SK-N-SH (cell line): ENCODE measurements around the gene PPP1R14D. TPM values are rescaled to one million over a fixed set of nuclear protein-coding genes. Genes with fewer than 3 reads are reported as not detected.

Experiments used
- CTCF ChIA-PET: fragments of 300-600, 350-600 bp; formaldehyde crosslinking; extraction: SDS; loops from one replicate; lab custom pipeline; 2021; lab: Yijun Ruan, JAX
- POLR2A ChIA-PET: fragments of 350-600 bp; sonication (Branson Sonifier 250); formaldehyde crosslinking; extraction: SDS; loops from one replicate; lab custom pipeline; 2020; ENCODE audit warnings: antibody characterized with exemption, inconsistent platforms; lab: Yijun Ruan, JAX
- DNase-seq: peaks from one replicate; pipeline ENCODE4 v3.0.0; 2012
- H2AFZ ChIP-seq: fragments of 200-600 bp; sonication (generic); 2 replicates; pipeline ENCODE4 v1.8.1; 2016; ENCODE audit warnings: antibody characterized with exemption, mild to moderate bottlenecking, low read depth
- H3F3A ChIP-seq: fragments of 200-600 bp; sonication (generic); replicated peaks from 2 replicates; pipeline ENCODE3; 2016; ENCODE audit warnings: antibody characterized with exemption, mild to moderate bottlenecking; ENCODE audit not compliant: insufficient read depth
- H3K27ac ChIP-seq, 2 experiments: fragments of 200-500 bp in 1 of 2; fragments of 200-600 bp in 1 of 2; sonication (Bioruptor generic) in 1 of 2; sonication (generic), shearing (Covaris generic) in 1 of 2; 2 replicates each; pipeline versions ENCODE4 v1.5.1 to v1.6.1; 2014 to 2016; ENCODE audit warnings: low read depth in 2 of 2, inconsistent platforms in 1 of 2, low read length in 1 of 2, mild to moderate bottlenecking in 1 of 2, mixed read lengths in 1 of 2
- H3K27me3 ChIP-seq: fragments of 200-600 bp; sonication (generic), shearing (Covaris generic); 2 replicates; pipeline ENCODE4 v1.6.1; 2016; ENCODE audit warnings: mixed run types; ENCODE audit not compliant: insufficient read depth
- H3K36me3 ChIP-seq, 2 experiments: fragments of 200-500 bp in 1 of 2; fragments of 200-600 bp in 1 of 2; sonication (Bioruptor generic) in 1 of 2; sonication (generic) in 1 of 2; replicated peaks in 1 of 2; 2 replicates each; pipeline versions ENCODE3 to v1.5.1; 2014 to 2016; ENCODE audit warnings: low read length in 1 of 2, mild to moderate bottlenecking in 1 of 2; ENCODE audit not compliant: insufficient read depth in 2 of 2, control insufficient read depth in 1 of 2
- H3K4me1 ChIP-seq, 2 experiments: fragments of 200-500 bp in 1 of 2; fragments of 200-600 bp in 1 of 2; sonication (Bioruptor generic) in 1 of 2; sonication (generic), shearing (Covaris generic) in 1 of 2; 2 replicates each; pipeline versions ENCODE4 v1.5.1 to v1.6.1; 2014 to 2016; ENCODE audit warnings: low read depth in 1 of 2, low read length in 1 of 2, mixed run types in 1 of 2; ENCODE audit not compliant: insufficient read depth in 2 of 2, control insufficient read depth in 1 of 2
- H3K4me2 ChIP-seq: fragments of 200-600 bp; sonication (generic), shearing (Covaris generic); 2 replicates; pipeline ENCODE4 v1.6.1; 2017; ENCODE audit warnings: mixed run types
- H3K4me3 ChIP-seq, 2 experiments: fragments of 200-500 bp in 1 of 2; fragments of 200-600 bp in 1 of 2; sonication (Bioruptor generic) in 1 of 2; sonication (generic), shearing (Covaris generic) in 1 of 2; 2 replicates each; pipeline versions ENCODE4 v1.5.1 to v1.8.1; 2014 to 2016; ENCODE audit warnings: low read depth in 2 of 2, inconsistent platforms in 1 of 2, low read length in 1 of 2, mild to moderate bottlenecking in 1 of 2, mixed read lengths in 1 of 2, moderate library complexity in 1 of 2
- H3K79me2 ChIP-seq: fragments of 200-600 bp; sonication (generic); 2 replicates; pipeline ENCODE4 v1.8.1; 2017; ENCODE audit warnings: mild to moderate bottlenecking; ENCODE audit not compliant: insufficient read depth
- H3K9ac ChIP-seq: fragments of 200-600 bp; sonication (generic); 2 replicates; pipeline ENCODE4 v1.6.1; 2017; ENCODE audit warnings: mixed run types
- H3K9me2 ChIP-seq: fragments of 200-600 bp; sonication (generic); 2 replicates; pipeline ENCODE4 v1.6.1; 2017; ENCODE audit warnings: mixed run types
- H3K9me3 ChIP-seq: fragments of 200-600 bp; sonication (generic); 2 replicates; pipeline ENCODE4 v1.6.1; 2017; ENCODE audit warnings: mixed run types, mild to moderate bottlenecking, moderate library complexity
- H4K20me1 ChIP-seq: fragments of 200-600 bp; sonication (generic); 2 replicates; pipeline ENCODE4 v1.6.1; 2017; ENCODE audit warnings: mild to moderate bottlenecking, mixed run types; ENCODE audit not compliant: insufficient read depth
- CHD2 ChIP-seq: fragments of 150-350 bp; IDR thresholded peaks from 2 replicates; pipeline ENCODE4 v1.6.1; 2018; ENCODE audit warnings: low read length; ENCODE audit not compliant: partially characterized antibody
- ELF1 ChIP-seq: IDR thresholded peaks from 2 replicates; pipeline ENCODE4 v1.4.0; 2012
- EP300 ChIP-seq, 2 experiments: IDR thresholded peaks; 2 replicates each; pipeline versions ENCODE4 v1.4.0 to v1.6.1; 2012; ENCODE audit warnings: borderline replicate concordance in 1 of 2, low read depth in 1 of 2, low read length in 1 of 2
- FOSL2 ChIP-seq: IDR thresholded peaks from 2 replicates; pipeline ENCODE4 v1.4.0; 2012; ENCODE audit warnings: low read depth, mild to moderate bottlenecking, moderate library complexity, borderline replicate concordance
- FOXJ3 ChIP-seq: sonication (generic); formaldehyde crosslinking; IDR thresholded peaks from 2 replicates; pipeline ENCODE4 v1.5.1; 2020; ENCODE audit warnings: mild to moderate bottlenecking, missing genetic modification reagents
- FOXM1 ChIP-seq: IDR thresholded peaks from 2 replicates; pipeline ENCODE4 v1.4.0; 2012; ENCODE audit warnings: low read depth, mild to moderate bottlenecking
- GATA2 ChIP-seq: sonication (generic); formaldehyde crosslinking; IDR thresholded peaks from 2 replicates; pipeline ENCODE4 v1.5.0; 2020; ENCODE audit warnings: mild to moderate bottlenecking, missing genetic modification reagents
- NFIC ChIP-seq: IDR thresholded peaks from 2 replicates; pipeline ENCODE4 v1.4.0; 2012; ENCODE audit warnings: borderline replicate concordance
- NRF1 ChIP-seq: IDR thresholded peaks from 2 replicates; pipeline ENCODE4 v1.6.1; 2012; ENCODE audit warnings: low read depth, mild to moderate bottlenecking, low read length
- RAD21 ChIP-seq: IDR thresholded peaks from 2 replicates; pipeline ENCODE4 v1.6.1; 2012; ENCODE audit warnings: mild to moderate bottlenecking, low read length
- RFX5 ChIP-seq: IDR thresholded peaks from 2 replicates; pipeline ENCODE4 v1.6.1; 2012; ENCODE audit warnings: mild to moderate bottlenecking, improper control_type of control experiment, low read length
- TAF1 ChIP-seq: IDR thresholded peaks from 2 replicates; pipeline ENCODE4 v1.6.1; 2012; ENCODE audit warnings: low read depth, mild to moderate bottlenecking, low read length, moderate library complexity, borderline replicate concordance
- TCF12 ChIP-seq: IDR thresholded peaks from 2 replicates; pipeline ENCODE4 v1.4.0; 2012
- TEAD4 ChIP-seq: IDR thresholded peaks from 2 replicates; pipeline ENCODE4 v1.4.0; 2012; ENCODE audit warnings: mild to moderate bottlenecking, borderline replicate concordance; ENCODE audit not compliant: insufficient read depth
- YY1 ChIP-seq: IDR thresholded peaks from 2 replicates; pipeline ENCODE4 v1.4.0; 2012; ENCODE audit warnings: low read depth, mild to moderate bottlenecking
- whole genome bisulfite sequencing: methylation state at CpG from one replicate; pipeline ENCODE4 v1.1.6; 2017; ENCODE audit warnings: low lambda C conversion rate; 5-methylcytosine and 5-hydroxymethylcytosine counted together
- polyA plus RNA-seq, 3 experiments: library from polyadenylated mRNA; depleted of rRNA; stranded (reverse); fragments of >200 nt; gene quantifications; 2 replicates each; pipeline ENCODE4 v1.2.3, GENCODE V29; 2012
- TF ChIP-seq, protein P1 (sequence below): IDR thresholded peaks from 2 replicates; pipeline ENCODE4; 2012
- TF ChIP-seq, protein P2 (sequence below): IDR thresholded peaks from 2 replicates; pipeline ENCODE4 v1.6.1; 2012; ENCODE audit warnings: mild to moderate bottlenecking, low read depth, low read length, moderate library complexity
- TF ChIP-seq, protein P3 (sequence below): fragments of 150-350 bp; IDR thresholded peaks from 2 replicates; pipeline ENCODE4 v1.6.1; 2017; ENCODE audit warnings: antibody characterized with exemption, low read length, low read depth, borderline replicate concordance
- TF ChIP-seq, protein P4 (sequence below): IDR thresholded peaks from 2 replicates; pipeline ENCODE4 v1.4.0; 2012; ENCODE audit warnings: low read depth, borderline replicate concordance
- TF ChIP-seq, protein P5 (sequence below): IDR thresholded peaks from 2 replicates; pipeline ENCODE4 v1.4.0; 2012; ENCODE audit warnings: low read depth

Gene PPP1R14D
- polyA plus RNA-seq, 1 of the 3 experiments (the other 2 are of a cell fraction), result not detected

DNA sequence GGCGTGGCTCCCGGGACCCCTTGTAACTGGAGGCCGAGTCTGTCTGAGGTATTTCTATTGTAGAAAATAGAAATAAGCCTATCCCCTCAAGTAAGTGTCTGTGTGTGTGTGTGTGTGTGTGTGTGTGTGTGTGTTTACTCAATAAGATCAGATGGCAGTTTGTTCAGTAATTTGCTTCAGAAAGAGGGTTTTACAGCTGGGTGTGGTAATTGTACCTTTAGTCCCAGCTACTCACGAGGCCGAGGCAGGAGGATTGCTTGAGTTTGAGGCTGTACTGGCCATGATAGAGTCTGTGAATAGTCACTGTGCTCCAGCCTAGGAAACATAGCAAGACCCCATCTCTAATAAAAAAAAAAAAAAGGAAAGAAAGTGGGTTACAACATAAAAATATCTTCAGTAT lies 24.0 kb upstream of the PPP1R14D start:
- CTCF ChIA-PET, result no interaction called here

More for the DNA sequence above, 24.0 kb upstream of the PPP1R14D start:
- H3K27me3 ChIP-seq, result no peaks in the 10 kb centered on the region
- H3K4me2 ChIP-seq, result no peak overlapping the region
- H3K36me3 ChIP-seq, result no peaks in the 10 kb centered on the region
- WGBS, result 78% methylated on average over 5 of the region's 5 CpGs
- no peak overlapping the region for H2AFZ ChIP-seq
- no peak overlapping the region for H3K4me3 ChIP-seq
- POLR2A ChIA-PET, result no interaction called here
- no peaks in the 10 kb centered on the region for H3K79me2 ChIP-seq
- no peak for TF ChIP-seq ELF1
- TF ChIP-seq NFIC, result no peak
- TF ChIP-seq, protein P1, sequence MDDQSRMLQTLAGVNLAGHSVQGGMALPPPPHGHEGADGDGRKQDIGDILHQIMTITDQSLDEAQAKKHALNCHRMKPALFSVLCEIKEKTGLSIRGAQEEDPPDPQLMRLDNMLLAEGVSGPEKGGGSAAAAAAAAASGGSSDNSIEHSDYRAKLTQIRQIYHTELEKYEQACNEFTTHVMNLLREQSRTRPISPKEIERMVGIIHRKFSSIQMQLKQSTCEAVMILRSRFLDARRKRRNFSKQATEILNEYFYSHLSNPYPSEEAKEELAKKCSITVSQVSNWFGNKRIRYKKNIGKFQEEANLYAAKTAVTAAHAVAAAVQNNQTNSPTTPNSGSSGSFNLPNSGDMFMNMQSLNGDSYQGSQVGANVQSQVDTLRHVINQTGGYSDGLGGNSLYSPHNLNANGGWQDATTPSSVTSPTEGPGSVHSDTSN, result no peak
- no peak for TF ChIP-seq RAD21
- TF ChIP-seq GATA2 (CRISPR knock-in tag), result no peak
- no peak for TF ChIP-seq EP300 (IDR thresholded peaks at IDR 0.05; ENCODE audit: borderline replicate concordance in 1 of 2, low read depth in 1 of 2, low read length in 1 of 2)
- TF ChIP-seq TEAD4, result no peak
- no peak for TF ChIP-seq FOXJ3
- TF ChIP-seq, protein P2, sequence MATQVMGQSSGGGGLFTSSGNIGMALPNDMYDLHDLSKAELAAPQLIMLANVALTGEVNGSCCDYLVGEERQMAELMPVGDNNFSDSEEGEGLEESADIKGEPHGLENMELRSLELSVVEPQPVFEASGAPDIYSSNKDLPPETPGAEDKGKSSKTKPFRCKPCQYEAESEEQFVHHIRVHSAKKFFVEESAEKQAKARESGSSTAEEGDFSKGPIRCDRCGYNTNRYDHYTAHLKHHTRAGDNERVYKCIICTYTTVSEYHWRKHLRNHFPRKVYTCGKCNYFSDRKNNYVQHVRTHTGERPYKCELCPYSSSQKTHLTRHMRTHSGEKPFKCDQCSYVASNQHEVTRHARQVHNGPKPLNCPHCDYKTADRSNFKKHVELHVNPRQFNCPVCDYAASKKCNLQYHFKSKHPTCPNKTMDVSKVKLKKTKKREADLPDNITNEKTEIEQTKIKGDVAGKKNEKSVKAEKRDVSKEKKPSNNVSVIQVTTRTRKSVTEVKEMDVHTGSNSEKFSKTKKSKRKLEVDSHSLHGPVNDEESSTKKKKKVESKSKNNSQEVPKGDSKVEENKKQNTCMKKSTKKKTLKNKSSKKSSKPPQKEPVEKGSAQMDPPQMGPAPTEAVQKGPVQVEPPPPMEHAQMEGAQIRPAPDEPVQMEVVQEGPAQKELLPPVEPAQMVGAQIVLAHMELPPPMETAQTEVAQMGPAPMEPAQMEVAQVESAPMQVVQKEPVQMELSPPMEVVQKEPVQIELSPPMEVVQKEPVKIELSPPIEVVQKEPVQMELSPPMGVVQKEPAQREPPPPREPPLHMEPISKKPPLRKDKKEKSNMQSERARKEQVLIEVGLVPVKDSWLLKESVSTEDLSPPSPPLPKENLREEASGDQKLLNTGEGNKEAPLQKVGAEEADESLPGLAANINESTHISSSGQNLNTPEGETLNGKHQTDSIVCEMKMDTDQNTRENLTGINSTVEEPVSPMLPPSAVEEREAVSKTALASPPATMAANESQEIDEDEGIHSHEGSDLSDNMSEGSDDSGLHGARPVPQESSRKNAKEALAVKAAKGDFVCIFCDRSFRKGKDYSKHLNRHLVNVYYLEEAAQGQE, result no peak
- TF ChIP-seq TAF1, result no peak
- TF ChIP-seq, protein P3, sequence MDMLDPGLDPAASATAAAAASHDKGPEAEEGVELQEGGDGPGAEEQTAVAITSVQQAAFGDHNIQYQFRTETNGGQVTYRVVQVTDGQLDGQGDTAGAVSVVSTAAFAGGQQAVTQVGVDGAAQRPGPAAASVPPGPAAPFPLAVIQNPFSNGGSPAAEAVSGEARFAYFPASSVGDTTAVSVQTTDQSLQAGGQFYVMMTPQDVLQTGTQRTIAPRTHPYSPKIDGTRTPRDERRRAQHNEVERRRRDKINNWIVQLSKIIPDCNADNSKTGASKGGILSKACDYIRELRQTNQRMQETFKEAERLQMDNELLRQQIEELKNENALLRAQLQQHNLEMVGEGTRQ, result no peak
- TF ChIP-seq, protein P4, sequence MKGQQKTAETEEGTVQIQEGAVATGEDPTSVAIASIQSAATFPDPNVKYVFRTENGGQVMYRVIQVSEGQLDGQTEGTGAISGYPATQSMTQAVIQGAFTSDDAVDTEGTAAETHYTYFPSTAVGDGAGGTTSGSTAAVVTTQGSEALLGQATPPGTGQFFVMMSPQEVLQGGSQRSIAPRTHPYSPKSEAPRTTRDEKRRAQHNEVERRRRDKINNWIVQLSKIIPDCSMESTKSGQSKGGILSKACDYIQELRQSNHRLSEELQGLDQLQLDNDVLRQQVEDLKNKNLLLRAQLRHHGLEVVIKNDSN, result no peak
- TF ChIP-seq RFX5, result no peak
- no peak for TF ChIP-seq FOXM1
- no peak for TF ChIP-seq CHD2
- TF ChIP-seq, protein P5, sequence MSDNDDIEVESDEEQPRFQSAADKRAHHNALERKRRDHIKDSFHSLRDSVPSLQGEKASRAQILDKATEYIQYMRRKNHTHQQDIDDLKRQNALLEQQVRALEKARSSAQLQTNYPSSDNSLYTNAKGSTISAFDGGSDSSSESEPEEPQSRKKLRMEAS, result no peak
- TF ChIP-seq NRF1, result no peak
- no peak for TF ChIP-seq TCF12
- no peak for TF ChIP-seq YY1
- TF ChIP-seq FOSL2, result no peak
- TF ChIP-seq, all 33 proteins: peak for 0
- Histone ChIP-seq H3K27ac (no peak overlapping the region), H3K9ac (no peak overlapping the region), H3F3A (peaks cover 3% of the 10 kb centered on the region), H4K20me1 (no peaks in the 10 kb centered on the region), H3K9me3 (no peaks in the 10 kb centered on the region), H3K9me2 (no peaks in the 10 kb centered on the region), H3K4me1 (peaks cover 0 to 2% of the 10 kb centered on the region in 2 experiments; a peak in 1 of 4 replicates)
- DNase-seq, result no peak
